ENCODE results near the gene PELI3.

Gene PELI3

DNA sequence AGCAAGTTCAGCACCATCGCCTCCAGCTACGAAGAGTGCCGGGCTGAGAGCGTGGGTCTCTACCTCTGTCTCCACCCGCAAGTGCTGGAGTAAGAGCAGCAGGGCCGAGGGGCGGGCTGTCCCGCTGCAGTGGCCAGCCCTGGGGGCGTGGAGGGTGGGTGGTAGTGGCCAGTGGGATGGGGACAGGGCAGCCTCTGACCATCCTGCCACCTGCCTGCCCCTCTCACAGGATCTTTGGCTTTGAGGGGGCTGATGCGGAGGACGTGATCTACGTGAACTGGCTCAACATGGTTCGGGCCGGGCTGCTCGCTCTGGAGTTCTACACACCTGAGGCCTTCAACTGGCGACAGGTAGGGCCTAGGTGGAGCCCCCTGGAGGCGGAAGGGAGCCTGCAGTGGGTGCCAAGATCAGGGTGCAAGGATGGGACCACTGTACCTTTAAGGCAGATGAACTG lies 28.7 kb downstream of the PELI3 start:
- TF ChIP-seq REST (IDR thresholded peaks at IDR 0.05; ENCODE audit: insufficient read depth in 1 of 2, low read depth in 2 of 2, low read length in 2 of 2): no peak
- TF ChIP-seq TAF1 (IDR thresholded peaks at IDR 0.05; ENCODE audit: borderline replicate concordance, insufficient read depth, low read length): no peak
- TF ChIP-seq SIN3A (IDR thresholded peaks at IDR 0.05; ENCODE audit: borderline replicate concordance, insufficient read depth, low read length): no peak
- TF ChIP-seq FOXP2 (optimal IDR thresholded peaks at IDR 0.05; ENCODE audit: borderline replicate concordance, extremely low read depth, extremely low read length, insufficient read depth): no peak
- no peak for TF ChIP-seq POLR2AphosphoS5 (IDR thresholded peaks at IDR 0.05; ENCODE audit: low read depth, low read length)

GRCh38 chr11:66497206-66497605 lies 30.5 kb downstream of the PELI3 start:
- TF ChIP-seq POLR2AphosphoS5 (IDR thresholded peaks at IDR 0.05; ENCODE audit: low read depth, low read length) (no peak), TAF1 (IDR thresholded peaks at IDR 0.05; ENCODE audit: borderline replicate concordance, insufficient read depth, low read length) (no peak), SIN3A (IDR thresholded peaks at IDR 0.05; ENCODE audit: borderline replicate concordance, insufficient read depth, low read length) (no peak), REST (IDR thresholded peaks at IDR 0.05; ENCODE audit: insufficient read depth in 1 of 2, low read depth in 2 of 2, low read length in 2 of 2) (no peak), FOXP2 (optimal IDR thresholded peaks at IDR 0.05; ENCODE audit: borderline replicate concordance, extremely low read depth, extremely low read length, insufficient read depth) (no peak)

DNA sequence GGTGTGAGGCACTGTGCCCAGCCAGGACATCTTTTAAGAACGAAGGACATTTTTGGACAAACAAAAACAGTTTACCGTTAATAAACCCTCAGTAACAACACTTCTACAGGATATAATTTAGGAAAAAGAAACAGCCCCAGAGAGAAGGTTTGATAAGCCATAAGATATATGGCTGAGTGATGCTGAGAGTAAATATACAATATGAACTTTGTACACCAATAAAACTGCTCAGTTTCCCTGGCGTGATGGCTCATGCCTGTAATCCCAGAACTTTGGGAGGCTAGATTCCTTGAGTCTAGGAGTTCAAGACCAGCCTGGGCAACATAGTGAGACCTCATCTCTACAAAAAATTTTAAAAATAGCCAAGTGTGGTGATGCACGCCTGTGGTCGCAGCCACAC lies 31.8 kb downstream of the PELI3 start:
- TF ChIP-seq SIN3A (IDR thresholded peaks at IDR 0.05; ENCODE audit: borderline replicate concordance, insufficient read depth, low read length): no peak
- no peak for TF ChIP-seq FOXP2 (optimal IDR thresholded peaks at IDR 0.05; ENCODE audit: borderline replicate concordance, extremely low read depth, extremely low read length, insufficient read depth)

DNA sequence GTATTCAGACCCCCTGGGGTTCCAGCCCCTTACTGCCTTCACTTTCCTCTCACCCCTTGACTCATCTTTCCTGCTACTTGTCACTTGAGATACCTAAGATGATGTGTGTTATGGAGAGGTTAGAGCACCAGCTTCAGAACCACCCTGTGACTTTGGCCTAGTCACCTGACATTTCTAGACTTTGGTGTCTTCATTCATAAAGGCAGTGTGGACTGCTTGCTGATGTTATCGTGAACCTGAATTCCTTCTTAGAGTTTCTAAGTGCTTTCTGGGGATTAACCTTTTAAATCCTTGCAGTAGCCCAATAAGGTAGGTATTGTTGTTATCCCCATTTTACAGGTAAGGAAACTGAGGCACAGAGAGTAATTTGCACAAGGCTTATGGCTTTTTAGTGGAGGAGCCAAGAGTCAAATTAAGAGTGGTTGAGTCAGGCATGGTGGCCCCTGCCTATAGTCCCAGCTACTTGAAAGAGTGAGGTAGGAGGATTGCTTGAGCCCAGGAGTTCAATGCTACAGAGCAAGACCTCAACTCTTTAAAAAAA lies 38.6 kb downstream of the PELI3 start:
- no peak for TF ChIP-seq REST (IDR thresholded peaks at IDR 0.05; ENCODE audit: insufficient read depth in 1 of 2, low read depth in 2 of 2, low read length in 2 of 2)
- TF ChIP-seq TAF1 (IDR thresholded peaks at IDR 0.05; ENCODE audit: borderline replicate concordance, insufficient read depth, low read length): no peak
- TF ChIP-seq POLR2AphosphoS5 (IDR thresholded peaks at IDR 0.05; ENCODE audit: low read depth, low read length): no peak

DNA sequence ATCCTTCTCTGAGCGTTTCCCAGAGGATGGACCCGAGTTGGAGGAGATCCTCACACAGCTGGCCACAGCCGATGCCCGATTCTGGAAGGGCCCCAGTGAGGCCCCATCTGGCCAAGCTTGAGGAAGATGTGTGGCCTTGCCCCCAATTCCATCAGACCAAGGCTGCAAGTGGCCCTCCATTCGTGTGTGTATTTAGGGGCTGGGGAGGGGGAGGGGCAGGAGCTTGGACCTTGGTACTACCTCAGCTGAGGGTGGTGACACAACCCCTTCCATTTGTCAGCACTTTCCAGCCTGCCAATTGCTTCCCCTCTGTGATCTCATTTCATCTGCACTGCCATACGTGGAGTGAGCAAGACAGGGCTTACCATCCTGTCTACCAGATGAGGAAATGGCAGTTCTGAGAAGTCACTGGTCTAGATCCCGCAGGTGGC lies 42.4 kb downstream of the PELI3 start:
- TF ChIP-seq FOXP2 (optimal IDR thresholded peaks at IDR 0.05; ENCODE audit: borderline replicate concordance, extremely low read depth, extremely low read length, insufficient read depth): no peak
- TF ChIP-seq SIN3A (IDR thresholded peaks at IDR 0.05; ENCODE audit: borderline replicate concordance, insufficient read depth, low read length): no peak
- TF ChIP-seq TAF1 (IDR thresholded peaks at IDR 0.05; ENCODE audit: borderline replicate concordance, insufficient read depth, low read length): no peak
- TF ChIP-seq POLR2AphosphoS5 (IDR thresholded peaks at IDR 0.05; ENCODE audit: low read depth, low read length): no peak
- TF ChIP-seq REST (IDR thresholded peaks at IDR 0.05; ENCODE audit: insufficient read depth in 1 of 2, low read depth in 2 of 2, low read length in 2 of 2): no peak

Measured in PFSK-1 (cell line).